Hypothalamus (tissue), 51 donors: ENCODE data around the gene ITPRIPL2.

ENCODE experiments used
- DNase-seq, 51 donors: peaks; one replicate each; lab custom pipeline; 2025; lab: John Stamatoyannopoulos, UW

The ITPRIPL2 gene

DNA sequence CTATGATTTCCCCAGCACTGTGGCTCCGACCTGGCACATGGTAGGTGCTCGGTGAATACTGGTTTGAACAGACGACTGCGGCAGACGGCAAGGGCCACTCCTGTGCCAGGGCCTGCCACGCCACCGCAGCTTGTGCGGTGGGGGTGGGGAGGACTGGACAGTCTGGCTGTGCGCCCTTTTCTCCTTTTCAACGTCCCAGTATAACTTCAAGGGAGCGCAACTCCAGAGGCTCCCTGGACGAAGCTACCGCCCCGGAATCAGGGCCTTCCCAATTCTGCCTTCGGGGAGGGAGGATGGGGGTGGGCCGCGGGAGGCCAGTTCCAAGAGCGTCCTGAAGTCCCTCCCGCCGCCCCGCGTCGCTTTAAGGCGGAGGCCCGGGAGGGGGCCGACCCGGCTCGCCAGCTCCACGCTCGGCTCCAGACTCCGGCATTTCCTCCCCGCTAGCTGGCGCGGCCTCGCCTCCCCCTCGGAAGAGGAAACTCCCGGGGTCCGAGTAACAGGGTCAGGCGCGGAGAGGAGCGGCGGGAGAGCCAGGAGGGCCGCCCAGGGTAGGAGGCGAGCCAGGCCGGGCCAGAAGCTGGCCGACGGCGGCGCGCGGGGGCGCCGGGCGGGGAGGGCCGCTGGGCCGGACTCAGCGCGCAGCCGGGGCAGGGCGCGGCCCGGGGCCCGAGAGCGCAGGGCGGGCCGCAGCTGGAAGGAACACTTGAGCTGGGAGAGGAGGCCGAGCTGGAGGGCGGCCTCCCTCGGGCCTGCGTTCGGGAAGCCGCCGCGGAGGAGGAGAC is at the start of gene ITPRIPL2:
ITPRIPL2 (plus strand) TSS at position 388 of the 782 bp plus-strand sequence. CDS start 498 bp downstream, outside the sequence.
- peak in 37 of 51 donors; percentile 17 to 76 (median 45) for DNase-seq

DNA sequence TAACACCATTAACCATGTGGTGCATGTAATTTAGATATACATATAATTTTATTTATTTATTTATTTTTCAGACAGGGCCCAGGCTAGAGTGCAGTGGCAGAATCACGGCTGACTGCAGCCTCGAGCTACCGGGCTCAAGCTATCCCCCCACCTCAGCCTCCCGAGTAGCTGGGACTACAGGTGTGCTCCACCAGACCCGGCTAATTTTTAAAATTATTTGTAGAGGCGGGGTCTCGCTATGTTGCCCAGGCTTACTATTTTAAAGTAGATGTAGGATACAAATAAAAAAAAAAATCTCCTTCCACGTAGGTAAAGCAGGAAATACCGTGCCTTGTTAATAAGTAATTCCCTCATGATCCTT is 46.8 kb upstream of the ITPRIPL2 start:
- peak in 1 of 51 donors; percentile 4 for DNase-seq

DNA sequence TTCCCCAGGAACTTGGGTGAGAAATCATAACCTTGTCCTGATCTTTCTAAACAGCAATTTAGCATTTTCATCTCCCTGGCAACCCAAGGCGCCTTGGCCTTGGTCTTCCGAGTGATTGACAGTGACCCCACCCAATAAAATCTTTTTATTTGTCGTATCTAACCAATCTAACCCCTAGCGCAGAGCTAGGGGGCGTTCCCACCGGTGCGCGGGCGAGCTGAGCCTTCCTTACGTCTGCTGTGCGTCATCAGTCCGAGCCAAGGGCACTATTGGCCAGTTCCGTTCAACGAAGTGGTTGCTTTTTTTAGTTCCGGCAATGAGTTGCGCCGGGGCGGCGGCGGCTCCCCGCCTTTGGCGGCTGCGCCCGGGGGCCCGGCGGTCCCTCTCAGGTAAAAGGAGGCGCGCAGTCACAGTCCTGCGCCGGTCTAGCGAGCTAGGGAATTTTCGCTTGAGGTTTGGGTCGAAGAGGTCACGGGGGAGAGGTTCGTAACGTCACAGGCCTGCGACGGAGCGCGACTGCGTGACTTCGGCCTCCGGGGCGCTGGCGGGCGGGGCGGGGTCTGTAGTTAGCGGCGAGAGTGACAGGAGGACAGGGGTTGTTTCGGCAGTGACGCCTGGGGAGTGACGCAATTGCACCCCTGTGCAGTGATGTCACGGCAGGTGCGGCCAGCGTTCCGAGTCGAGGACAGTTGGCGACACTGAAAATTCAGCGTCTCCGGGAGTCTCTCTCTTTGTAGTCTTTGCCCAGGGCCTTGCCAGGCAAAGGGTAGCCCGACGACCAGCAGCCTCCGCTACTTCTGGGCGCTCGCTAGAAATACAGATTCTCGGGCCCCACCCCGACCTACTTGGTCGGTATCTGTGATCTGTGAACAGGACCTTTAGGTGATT is 46.2 kb upstream of the ITPRIPL2 start, which contains the start of gene COQ7:
COQ7 (plus strand) TSS at position 266 of the 888 bp plus-strand sequence; CDS start at position 317, 51 bp downstream.
- DNase-seq, result peak; percentile 87 to 99 (median 95)

DNA sequence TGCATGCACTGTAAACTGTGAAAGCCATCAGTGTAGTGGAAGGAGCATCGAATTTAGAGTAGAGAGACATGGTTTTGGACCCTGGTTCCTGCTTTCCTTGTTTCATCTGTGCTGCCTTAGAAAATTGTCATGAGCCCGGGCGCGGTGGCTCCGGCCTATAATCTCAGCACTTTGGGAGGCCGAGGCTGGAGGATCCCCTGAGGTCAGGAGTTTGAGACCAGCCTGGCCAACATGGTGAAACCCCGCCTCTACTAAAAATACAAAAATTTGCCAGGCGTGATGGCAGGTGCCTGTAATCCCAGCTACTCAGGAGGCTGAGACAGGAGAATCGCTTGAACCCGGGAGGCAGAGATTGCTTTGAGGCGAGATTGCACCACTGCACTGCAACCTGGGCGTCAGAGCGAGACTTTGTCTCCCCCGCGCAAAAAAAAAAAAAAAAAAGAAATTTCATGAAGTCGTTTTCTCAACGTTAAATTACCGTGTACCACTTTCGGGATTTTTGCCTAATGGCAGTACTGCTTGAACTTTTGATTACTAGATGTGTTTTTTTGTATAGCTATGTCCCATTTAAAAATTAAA is 45.4 kb upstream of the ITPRIPL2 start:
- no peak for DNase-seq

DNA sequence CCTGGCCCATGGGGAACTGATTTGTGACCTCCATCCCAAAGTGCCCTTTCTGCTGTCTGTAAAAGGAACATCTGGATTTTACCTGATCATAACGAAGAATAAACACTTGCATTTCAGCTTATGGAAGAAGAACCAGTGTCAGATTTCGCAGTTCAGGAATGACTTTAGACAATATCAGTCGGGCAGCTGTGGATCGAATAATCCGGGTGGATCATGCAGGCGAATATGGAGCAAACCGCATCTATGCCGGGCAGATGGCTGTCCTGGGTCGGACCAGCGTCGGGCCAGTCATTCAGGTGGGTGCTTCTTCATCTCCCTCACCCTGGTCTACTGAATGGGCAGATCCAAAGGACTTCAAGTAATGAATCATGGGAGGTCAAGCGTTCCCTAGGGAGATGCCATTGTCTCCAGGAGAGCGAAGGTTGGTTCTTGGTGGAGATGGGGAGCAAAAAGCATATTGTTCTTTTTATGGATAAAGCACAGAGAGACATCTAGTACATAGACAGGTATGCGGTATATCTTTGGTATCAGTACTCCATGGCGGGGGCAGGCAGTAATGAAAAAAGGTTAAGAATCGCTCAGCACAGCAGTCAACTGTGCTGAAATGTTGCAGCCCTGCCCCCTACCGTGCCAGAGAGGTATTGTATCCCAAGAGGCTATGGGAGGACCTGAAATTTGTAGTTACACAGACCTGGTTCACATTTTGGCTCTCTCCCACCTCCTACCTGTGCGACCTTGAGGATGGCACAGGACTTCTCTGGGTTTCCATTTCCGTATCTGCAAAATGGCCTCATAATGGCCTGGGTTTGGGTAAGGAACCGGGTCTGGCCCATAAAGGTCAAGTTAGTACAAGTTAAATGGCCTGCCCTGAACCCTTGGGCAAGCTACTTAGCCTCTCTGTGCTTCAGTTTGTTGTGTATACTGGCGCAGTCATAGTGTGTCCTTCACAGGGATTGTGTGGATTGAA is 41.7 kb upstream of the ITPRIPL2 start:
- DNase-seq, result peak in 34 of 51 donors; percentile 1 to 59 (median 18)

DNA sequence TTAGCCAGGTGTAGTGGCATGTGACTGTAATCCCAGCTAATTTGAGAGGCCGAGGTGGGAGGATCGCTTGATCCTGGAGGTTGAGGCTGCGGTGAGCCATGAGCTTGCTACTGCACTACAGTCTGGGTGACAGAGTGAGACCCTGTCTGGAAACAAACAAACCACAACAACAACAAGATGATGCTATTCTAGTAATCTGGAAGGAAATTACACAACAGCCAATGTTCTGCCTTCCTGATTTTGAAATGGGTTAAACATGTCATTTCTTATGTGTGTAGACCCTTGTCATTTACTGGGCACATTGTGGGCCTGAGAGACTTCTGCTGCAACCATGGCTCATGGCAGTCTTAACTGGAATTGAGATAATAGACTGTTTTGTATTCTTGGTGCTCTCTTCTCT is 40.4 kb upstream of the ITPRIPL2 start:
- DNase-seq, result no peak

DNA sequence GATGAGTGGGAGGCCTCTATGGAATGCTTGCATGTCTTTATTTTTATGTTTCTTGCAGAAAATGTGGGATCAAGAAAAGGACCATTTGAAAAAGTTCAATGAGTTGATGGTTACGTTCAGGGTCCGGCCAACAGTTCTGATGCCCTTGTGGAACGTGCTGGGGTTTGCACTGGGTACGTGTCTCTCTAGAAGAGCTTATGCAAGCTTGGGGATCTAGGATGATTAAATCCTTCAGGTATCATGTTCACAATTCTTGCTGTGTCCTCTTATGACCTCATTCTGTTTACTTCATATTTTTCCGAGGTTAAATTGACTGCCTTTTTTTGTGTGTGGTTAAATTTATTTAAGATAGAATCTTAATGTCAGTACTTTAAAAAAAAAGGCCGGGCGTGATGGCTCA is 39.9 kb upstream of the ITPRIPL2 start:
- no peak for DNase-seq

DNA sequence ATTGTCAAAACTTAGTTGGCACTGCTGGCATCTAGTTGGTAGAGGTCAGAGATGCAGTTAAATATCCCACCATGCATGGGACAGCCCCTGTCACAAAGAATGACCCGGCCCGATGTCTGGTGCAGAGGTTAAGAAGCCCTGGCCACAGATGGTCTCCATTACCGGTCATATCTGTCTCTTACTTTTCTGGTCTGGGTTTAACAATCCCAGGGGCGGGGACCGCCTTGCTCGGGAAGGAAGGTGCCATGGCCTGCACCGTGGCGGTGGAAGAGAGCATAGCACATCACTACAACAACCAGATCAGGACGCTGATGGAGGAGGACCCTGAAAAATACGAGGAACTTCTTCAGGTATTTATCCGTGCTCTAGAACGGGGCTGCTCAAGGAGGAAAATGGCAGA is 38.3 kb upstream of the ITPRIPL2 start:
- no peak for DNase-seq

DNA sequence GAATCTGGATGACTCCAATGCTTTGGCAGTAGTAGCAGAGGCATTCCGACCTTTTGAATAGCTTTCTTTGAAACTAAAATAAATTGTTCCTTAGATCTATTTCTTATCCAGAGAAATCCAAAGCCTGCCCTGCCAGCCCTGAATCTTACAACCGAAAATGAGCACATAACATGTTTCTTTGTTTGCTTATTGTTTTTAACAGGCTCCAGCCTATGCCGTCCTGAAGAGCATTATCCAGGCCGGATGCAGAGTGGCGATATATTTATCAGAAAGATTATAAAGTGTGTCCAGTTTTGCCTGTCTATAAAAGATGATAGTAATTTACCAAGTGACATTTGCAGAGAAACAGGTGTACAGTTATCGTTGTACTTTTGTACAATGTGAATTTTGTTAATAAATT is 35.9 kb upstream of the ITPRIPL2 start:
- DNase-seq, result no peak

DNA sequence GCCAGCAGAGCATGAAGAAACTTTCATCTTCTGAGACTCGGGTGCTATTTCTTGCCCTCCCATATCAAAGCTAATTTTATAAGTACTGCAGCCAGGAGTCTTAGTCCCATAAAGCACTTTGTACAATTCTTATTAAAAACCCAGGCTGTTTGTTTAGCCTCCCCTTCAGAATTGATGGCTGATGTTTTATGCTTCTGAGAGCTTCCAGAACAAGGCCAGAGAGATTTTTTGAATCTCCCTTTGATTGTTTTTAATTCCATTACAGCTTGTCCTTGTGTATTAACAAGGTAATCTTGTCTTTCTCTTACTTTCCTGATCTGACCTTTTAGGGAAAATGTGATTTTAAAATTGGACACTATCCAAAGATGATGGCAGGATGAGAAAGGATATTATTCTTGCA is 30.1 kb upstream of the ITPRIPL2 start:
- no peak for DNase-seq

DNA sequence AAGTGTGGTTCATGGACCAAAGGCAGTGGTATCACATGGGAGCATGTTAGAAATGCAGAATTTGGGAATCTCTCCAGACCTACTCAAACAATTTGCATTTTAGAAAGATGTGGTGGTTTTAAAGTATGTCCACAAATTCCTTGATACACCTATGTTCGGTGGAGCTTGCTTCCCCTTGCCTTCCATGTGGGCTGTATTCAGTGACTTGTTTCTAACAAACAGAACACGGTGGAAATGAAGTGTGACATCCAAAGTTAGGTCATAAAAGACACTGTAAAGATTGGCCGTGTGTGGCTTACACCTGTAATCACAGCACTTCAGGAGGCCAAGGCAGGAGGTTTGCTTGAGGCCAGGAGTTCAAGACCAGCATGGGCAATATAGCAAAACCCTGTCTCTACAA is 29.6 kb upstream of the ITPRIPL2 start:
- no peak for DNase-seq

DNA sequence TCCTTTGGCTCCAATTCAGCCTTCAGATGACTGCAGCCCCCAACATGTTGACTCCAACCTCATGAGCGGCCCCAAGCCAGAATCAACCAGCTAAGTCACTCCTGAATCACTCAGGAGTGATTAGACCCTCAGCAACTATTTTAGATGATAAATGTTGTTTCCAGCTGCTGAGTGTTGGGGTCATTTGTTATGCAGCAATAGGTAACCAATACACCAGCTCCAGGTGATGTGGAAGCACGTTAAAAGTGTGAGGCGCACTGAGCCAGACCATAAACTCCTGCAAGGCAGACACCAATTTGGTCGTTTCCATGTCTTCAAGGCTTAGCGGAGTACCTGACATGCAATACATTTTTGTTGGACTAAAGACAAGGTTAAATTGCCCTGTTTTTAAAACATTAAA is 28.9 kb upstream of the ITPRIPL2 start:
- no peak for DNase-seq

DNA sequence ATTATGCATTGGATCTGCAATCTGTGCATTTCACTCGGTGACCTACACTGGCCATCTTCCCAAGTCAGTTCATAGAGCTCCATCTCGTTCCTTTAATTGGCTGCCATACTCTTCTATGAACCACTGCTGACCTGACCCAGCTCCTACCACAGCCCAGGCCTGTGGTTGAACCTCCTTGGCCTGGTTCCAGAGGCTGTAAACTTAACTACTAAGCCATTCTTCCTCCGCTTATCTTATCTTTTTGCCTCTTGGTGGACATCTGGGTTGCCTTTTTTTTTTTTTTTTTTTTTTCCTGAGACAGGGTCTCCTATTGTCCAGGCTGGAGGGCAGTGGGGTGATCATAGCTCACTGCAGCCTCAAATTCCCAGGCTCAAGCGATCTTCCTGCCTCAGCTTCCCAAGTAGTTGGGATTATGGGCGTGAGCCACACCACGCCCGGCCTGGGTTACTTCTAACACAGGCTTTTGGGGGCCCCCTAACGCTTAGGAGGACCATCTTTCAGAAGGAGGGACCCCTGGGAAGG is 28.0 kb upstream of the ITPRIPL2 start:
- no peak for DNase-seq

DNA sequence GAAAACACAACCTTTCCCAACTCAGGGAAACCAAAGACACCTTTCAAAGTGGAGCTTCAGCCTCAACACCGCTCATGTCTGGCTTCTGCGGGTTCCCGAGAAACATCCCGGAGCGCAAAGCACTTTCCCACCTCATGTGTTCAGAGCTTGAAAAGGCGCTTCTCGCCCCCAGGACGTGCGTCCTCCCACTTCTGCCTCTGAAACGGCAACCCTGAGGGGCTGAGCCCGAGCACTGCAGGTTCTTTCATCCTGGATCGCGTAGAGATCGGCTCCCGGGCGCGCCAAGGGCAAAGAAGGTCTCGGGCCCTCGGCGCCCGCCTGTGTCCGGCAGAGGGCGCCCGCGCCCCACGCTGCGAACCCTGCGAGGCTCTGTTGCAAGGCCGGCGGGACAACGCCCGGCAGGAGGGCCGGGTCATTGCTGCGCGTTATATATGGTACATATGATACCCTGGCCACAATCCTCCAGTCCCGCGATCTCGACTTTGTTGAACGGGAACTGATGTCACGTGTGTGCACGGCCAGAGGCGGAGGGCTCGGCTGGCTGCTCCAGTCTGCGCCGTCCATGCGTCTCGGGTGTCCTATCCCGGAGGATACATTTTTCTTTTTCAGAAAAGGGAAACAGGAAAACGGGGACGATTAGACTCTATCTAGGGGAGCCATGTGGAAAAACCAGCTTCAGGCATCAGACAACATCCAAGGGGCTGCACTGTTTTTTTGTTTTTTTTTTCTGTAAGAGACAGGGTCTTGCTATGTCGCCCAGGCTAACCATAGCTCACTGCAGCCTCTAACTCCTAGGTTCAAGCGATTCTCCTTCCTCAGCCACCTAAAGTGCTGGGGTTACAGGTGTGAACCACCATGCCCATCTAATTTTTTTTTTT is 27.2 kb upstream of the ITPRIPL2 start:
- DNase-seq, result peak in 50 of 51 donors; percentile 20 to 87 (median 68)

DNA sequence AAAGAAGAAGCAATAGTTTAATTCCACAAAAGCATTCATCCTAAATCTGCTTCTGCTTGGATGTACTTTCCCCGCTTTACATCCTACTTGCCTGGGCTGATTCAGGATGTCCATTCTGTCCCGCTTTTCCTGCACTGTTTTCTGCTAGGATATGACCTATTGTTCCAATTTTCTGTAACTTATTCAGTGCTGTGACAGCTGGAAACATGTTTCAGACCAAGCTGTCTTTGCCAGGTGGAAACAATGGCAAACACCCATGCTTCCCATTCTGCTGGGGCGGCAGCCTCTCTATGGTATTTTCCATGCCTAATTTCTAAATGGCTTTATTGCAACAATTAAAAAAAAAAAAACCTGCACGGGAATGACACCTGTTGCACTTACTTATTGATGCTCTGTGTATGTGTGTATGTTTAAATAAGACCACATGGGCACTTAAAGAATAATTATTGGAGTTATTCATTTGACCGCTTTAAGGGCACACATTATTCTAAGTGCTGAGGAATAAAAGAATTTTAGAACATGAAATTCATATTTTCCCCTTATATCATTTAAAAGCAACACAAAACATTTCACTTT is 25.3 kb upstream of the ITPRIPL2 start:
- DNase-seq, result no peak

DNA sequence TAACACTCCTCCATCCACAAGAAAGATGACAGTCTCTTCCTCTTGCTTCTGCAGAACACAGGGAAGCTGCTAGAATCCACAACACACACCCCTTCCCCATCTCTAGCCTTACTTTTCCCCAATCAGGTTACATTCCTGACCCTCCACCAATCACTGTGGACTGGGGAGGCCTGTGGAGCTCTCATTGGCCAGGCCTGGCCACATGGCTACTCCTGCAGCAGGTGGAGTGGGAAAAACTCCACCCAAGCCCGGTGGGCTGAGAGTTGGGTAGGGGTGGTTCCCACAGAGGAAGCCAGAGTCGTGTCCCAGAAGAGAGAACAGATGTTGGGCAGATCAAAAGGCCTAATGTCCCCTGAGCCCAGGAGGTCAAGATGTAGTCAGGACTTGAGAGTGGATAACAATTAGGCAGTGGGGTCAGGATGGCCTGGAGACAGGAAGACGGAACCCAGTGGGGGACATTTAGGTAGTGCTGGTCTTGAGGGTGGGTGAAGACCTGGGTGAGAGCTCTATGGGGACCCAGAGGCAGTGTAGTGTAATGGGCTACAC is 24.3 kb upstream of the ITPRIPL2 start:
- DNase-seq, result no peak

DNA sequence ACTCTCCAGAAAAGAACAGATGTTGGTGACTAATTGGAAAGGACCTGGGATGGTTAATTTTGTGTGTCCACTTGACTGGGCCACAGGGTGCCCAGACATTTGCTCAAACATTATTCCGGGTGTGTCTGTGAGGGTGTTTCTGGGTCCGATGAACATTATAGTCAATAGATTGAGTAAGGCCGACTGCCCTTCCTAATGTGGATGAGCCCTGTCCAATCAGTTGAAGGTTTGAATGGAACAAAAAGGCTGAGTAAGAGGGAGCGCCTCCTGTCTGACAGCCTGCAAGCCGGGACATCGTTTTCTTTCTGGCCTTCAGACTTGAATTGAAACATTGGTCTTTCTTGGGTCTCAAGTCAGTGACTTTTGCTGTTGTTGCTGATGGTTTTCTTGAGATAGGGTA is 22.8 kb upstream of the ITPRIPL2 start:
- DNase-seq, result no peak
